ENCODE data around the gene FANCC. TPM values are rescaled to one million over a fixed set of nuclear protein-coding genes. Genes with fewer than 3 reads are reported as not detected.
"Not testable (repeated sequence)": the region's sequence is repeated elsewhere in the genome, so short reads cannot be mapped to it uniquely, and the experiment has no call there.

Gene FANCC
- total and polyA plus RNA-seq, 3 donors from 2014 or later = 30.7 to 38.5 (median 35.1) TPM

- H3K4me3 ChIP-seq = no peak overlapping the region
- WGBS, 2 donors = 88 to 99% methylated on average over 3 of the region's 3 CpGs
- TF ChIP-seq CTCF (IDR thresholded peaks at IDR 0.05) (no peak), POLR2A (IDR thresholded peaks at IDR 0.05) (no peak)
- peak overlapping the region in 1 of 2 donors; percentile 15 for H3K27ac ChIP-seq
- peaks cover 8% of the 10 kb centered on the region for H3K4me1 ChIP-seq
- no peak for DNase-seq
- H3K9me3 ChIP-seq = no peaks in the 10 kb centered on the region
- no peaks in the 10 kb centered on the region for H3K27me3 ChIP-seq
- no peaks in the 10 kb centered on the region for H3K36me3 ChIP-seq (ENCODE audit: low read depth, missing control alignments)
- intact Hi-C loops (cut with DNase I; ENCODE audit: low total_unique reads) = no loop called here
Measured at GRCh38 chr9:95204310-95204709, 113.2 kb downstream of the FANCC start.

- H3K4me1 ChIP-seq; DNase-seq; H3K36me3 ChIP-seq (ENCODE audit: low read depth, missing control alignments); H3K4me3 ChIP-seq; intact Hi-C loops (cut with DNase I; ENCODE audit: low total_unique reads); H3K27ac ChIP-seq; H3K9me3 ChIP-seq; H3K27me3 ChIP-seq: not testable (repeated sequence)
- 90 to 91% methylated on average over 2 of the region's 2 CpGs for WGBS, 2 donors
Measured at GRCh38 chr9:95203019-95203418, 114.5 kb downstream of the FANCC start.

GRCh38 chr9:95202076-95202681, 115.3 kb downstream of the FANCC start:
- Histone ChIP-seq H3K27ac (peak overlapping the region in 1 of 2 donors; percentile 25), H3K9me3 (no peaks in the 10 kb centered on the region), H3K4me3 (no peak overlapping the region), H3K27me3 (no peaks in the 10 kb centered on the region), H3K4me1 (peaks cover 8% of the 10 kb centered on the region), H3K36me3 (ENCODE audit: low read depth, missing control alignments) (no peaks in the 10 kb centered on the region)
- TF ChIP-seq CTCF (IDR thresholded peaks at IDR 0.05) = no peak
- TF ChIP-seq POLR2A (IDR thresholded peaks at IDR 0.05) = no peak
- WGBS, 2 donors = 75 to 77% methylated on average over 5 of the region's 5 CpGs
- intact Hi-C loops (cut with DNase I; ENCODE audit: low total_unique reads) = no loop called here
- DNase-seq = no peak

GRCh38 chr9:95201206-95201605, 116.3 kb downstream of the FANCC start:
- WGBS, 2 donors = 74 to 82% methylated on average over 4 of the region's 4 CpGs
- no peaks in the 10 kb centered on the region for H3K36me3 ChIP-seq (ENCODE audit: low read depth, missing control alignments)
- peak overlapping the region in 1 of 2 donors; percentile 25 for H3K27ac ChIP-seq
- DNase-seq = no peak
- TF ChIP-seq POLR2A (IDR thresholded peaks at IDR 0.05) (no peak), CTCF (IDR thresholded peaks at IDR 0.05) (no peak)
- no peak overlapping the region for H3K4me3 ChIP-seq
- H3K27me3 ChIP-seq = no peaks in the 10 kb centered on the region
- intact Hi-C loops (cut with DNase I; ENCODE audit: low total_unique reads) = no loop called here
- no peaks in the 10 kb centered on the region for H3K9me3 ChIP-seq
- H3K4me1 ChIP-seq = peaks cover 7% of the 10 kb centered on the region

- TF ChIP-seq CTCF (IDR thresholded peaks at IDR 0.05) (no peak), POLR2A (IDR thresholded peaks at IDR 0.05) (no peak)
- Histone ChIP-seq H3K27me3 (no peaks in the 10 kb centered on the region), H3K4me3 (no peak overlapping the region), H3K4me1 (peaks cover 5% of the 10 kb centered on the region), H3K36me3 (ENCODE audit: low read depth, missing control alignments) (no peaks in the 10 kb centered on the region), H3K27ac (no peak overlapping the region), H3K9me3 (no peaks in the 10 kb centered on the region)
- 44 to 70% methylated on average over 3 of the region's 3 CpGs for WGBS, 2 donors
- intact Hi-C loops (cut with DNase I; ENCODE audit: low total_unique reads) = no loop called here
- DNase-seq = no peak
Measured at GRCh38 chr9:95197692-95198271, 119.7 kb downstream of the FANCC start.
